WERI-Rb-1 (cell line): Measurements from ENCODE around the gene HOXA5.
A peak's percentile ranks its signal among the peaks of the same experiment; 100 is the strongest.

Experiments
- DNase-seq: peaks from one replicate; pipeline ENCODE4 v3.0.0-alpha.2; 2020
- H3K27ac ChIP-seq: fragments of 250-450 bp; sonication (Bioruptor Pico); 2 replicates; pipeline ENCODE4 v1.5.1; 2020; ENCODE audit warnings: mild to moderate bottlenecking, moderate library complexity
- H3K27me3 ChIP-seq: fragments of 250-450 bp; sonication (Bioruptor Pico); 2 replicates; pipeline ENCODE4 v1.5.1; 2021; ENCODE audit warnings: mild to moderate bottlenecking, low read depth, moderate library complexity; ENCODE audit not compliant: insufficient read depth, severe bottlenecking
- H3K36me3 ChIP-seq: fragments of 250-450 bp; sonication (Bioruptor Pico); 2 replicates; pipeline ENCODE4 v1.5.1; 2020; ENCODE audit warnings: mild to moderate bottlenecking, moderate library complexity
- H3K4me3 ChIP-seq: 2 replicates; pipeline ENCODE4 v1.5.1; 2011; ENCODE audit warnings: low read depth, mild to moderate bottlenecking, control low read depth, low read length
- H3K9me3 ChIP-seq: fragments of 250-450 bp; sonication (Bioruptor Pico); 2 replicates; pipeline ENCODE4 v1.5.1; 2021; ENCODE audit warnings: mild to moderate bottlenecking, moderate library complexity; ENCODE audit not compliant: severe bottlenecking
- CTCF ChIP-seq: IDR thresholded peaks from 2 replicates; pipeline ENCODE4 v1.5.1; 2011; ENCODE audit warnings: low read depth, mild to moderate bottlenecking, control low read depth, inconsistent platforms, low read length

HOXA5 gene

GRCh38 chr7:27168265-27168947, 24.9 kb upstream of the HOXA5 start:
- H3K4me3 ChIP-seq: no peak overlapping the region
- no peaks in the 10 kb centered on the region for H3K36me3 ChIP-seq
- DNase-seq: no peak
- peaks cover 78% of the 10 kb centered on the region for H3K27me3 ChIP-seq
- no peak for TF ChIP-seq CTCF
- peaks cover 21% of the 10 kb centered on the region for H3K9me3 ChIP-seq
- no peak overlapping the region for H3K27ac ChIP-seq

DNA sequence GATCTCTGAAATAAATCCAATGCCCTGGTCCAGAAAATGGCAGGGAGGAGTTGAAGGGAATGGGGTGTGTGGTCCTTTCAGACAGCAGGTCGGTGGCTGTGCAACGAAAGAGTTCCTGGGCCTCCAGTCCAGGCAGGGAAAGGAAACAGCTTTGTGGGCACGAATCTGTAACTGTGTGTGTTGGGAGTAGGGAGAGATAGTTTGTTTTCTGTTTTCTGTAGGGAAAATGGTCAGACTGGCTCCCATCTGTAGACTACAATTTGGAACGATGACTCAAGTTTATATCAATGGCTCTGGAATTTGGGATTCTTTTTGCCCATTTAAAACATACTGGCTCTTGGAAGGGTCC, 24.4 kb upstream of the HOXA5 start:
- DNase-seq: no peak
- Histone ChIP-seq H3K9me3 (peaks cover 21% of the 10 kb centered on the region), H3K36me3 (no peaks in the 10 kb centered on the region), H3K4me3 (no peak overlapping the region), H3K27me3 (peaks cover 73% of the 10 kb centered on the region), H3K27ac (no peak overlapping the region)
- TF ChIP-seq CTCF: no peak

- no peak for DNase-seq
- peak overlapping the region; percentile 26 for H3K4me3 ChIP-seq
- H3K36me3 ChIP-seq: no peaks in the 10 kb centered on the region
- H3K9me3 ChIP-seq: peaks cover 21% of the 10 kb centered on the region
- H3K27ac ChIP-seq: no peak overlapping the region
- no peak for TF ChIP-seq CTCF
- peaks cover 67% of the 10 kb centered on the region for H3K27me3 ChIP-seq
Measured at GRCh38 chr7:27166531-27167505, 23.3 kb upstream of the HOXA5 start.

GRCh38 chr7:27165996-27166530, 22.6 kb upstream of the HOXA5 start:
- Histone ChIP-seq H3K27ac (no peak overlapping the region), H3K27me3 (peaks cover 62% of the 10 kb centered on the region), H3K9me3 (peaks cover 21% of the 10 kb centered on the region), H3K4me3 (peak overlapping the region; percentile 26), H3K36me3 (no peaks in the 10 kb centered on the region)
- TF ChIP-seq CTCF: no peak
- DNase-seq: no peak

DNA sequence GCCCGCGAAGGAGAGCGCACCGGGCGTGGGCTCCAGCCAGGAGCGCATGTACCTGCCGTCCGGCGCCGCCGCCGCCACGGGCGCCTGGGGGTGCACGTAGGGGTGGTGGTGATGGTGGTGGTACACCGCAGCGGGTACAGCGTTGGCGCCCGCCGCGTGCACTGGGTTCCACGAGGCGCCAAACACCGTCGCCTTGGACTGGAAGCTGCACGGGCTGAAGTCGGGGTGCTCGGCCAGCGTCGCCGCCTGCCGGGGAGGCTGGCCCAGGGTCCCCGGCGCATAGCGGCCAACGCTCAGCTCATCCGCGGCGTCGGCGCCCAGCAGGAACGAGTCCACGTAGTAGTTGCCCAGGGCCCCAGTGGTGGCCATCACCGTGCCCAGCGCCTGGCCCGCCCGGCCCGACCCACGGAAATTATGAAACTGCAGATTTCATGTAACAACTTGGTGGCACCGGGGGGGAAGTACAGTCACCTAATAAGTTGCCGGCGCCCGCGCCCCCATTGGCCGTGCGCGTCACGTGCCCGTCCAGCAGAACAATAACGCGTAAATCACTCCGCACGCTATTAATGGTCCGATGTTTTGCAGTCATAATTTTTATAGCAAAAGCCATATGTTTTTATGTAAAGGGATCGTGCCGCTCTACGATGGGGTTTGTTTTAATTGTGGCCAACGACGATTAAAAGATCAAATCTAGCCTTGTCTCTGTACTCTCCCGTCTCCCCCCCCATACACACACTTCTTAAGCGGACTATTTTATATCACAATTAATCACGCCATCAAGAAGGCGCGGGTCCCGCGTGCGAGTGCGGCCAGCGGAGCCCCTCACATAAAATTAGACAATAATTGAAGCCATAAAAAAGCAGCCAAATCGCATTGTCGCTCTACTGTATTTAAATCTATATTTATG, 21.9 kb upstream of the HOXA5 start, which contains the start of gene HOXA9:
Gene HOXA9 (minus strand): TSS at position 449 of the 907 bp plus-strand sequence. CDS start 80 bp downstream, at position 369.
- H3K27me3 ChIP-seq: peaks cover 60% of the 10 kb centered on the region
- H3K4me3 ChIP-seq: peak within 1 kb of the TSS; percentile 26

More for the DNA sequence above, 21.9 kb upstream of the HOXA5 start, which contains the start of gene HOXA9:
- Histone ChIP-seq H3K27ac (no peak within 1 kb of the TSS), H3K9me3 (peaks cover 21% of the 10 kb centered on the region), H3K36me3 (no peaks in the 10 kb centered on the region)
- no peak for TF ChIP-seq CTCF
- DNase-seq: no peak
